ENCODE results near the gene CTDP1.

Gene CTDP1

GRCh38 chr18:79712206-79712857 lies 32.7 kb downstream of the CTDP1 start:
- H3K4me3 ChIP-seq = no peak overlapping the region
- H3K4me1 ChIP-seq = no peaks in the 10 kb centered on the region
- no peak for TF ChIP-seq CTCF (IDR thresholded peaks at IDR 0.05)
- no peaks in the 10 kb centered on the region for H3K27me3 ChIP-seq
- H3K36me3 ChIP-seq = peaks cover 45 to 91% (median 61%) of the 10 kb centered on the region in 3 donors
- H3K27ac ChIP-seq = no peak overlapping the region
- no peaks in the 10 kb centered on the region for H3K9me3 ChIP-seq
- no peak for DNase-seq
- intact Hi-C loops (cut with DNase I; ENCODE audit: low total_unique reads) = no loop called here

DNA sequence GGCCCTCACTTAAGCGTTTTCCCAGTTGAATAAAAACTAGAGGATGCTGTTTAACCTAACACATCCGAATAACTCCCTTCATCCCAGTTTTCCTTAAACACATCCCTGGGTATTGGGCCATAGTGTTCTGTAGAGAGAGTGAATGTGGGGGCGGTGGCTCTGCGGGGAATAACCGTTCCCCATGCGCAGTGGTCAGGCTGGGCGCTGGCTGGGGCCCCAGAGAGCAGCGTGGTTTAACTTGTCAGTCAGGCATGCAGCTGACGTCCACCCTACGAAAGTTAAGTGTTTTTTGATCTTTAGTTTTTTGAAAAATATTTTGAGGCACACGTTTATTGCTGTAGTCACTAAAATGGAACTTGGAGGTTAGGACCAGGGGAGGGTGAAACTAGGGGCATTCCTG lies 33.7 kb downstream of the CTDP1 start:
- Histone ChIP-seq H3K4me3 (no peak overlapping the region), H3K36me3 (peaks cover 51 to 91% (median 61%) of the 10 kb centered on the region in 3 donors), H3K27me3 (no peaks in the 10 kb centered on the region), H3K9me3 (no peaks in the 10 kb centered on the region), H3K27ac (no peak overlapping the region), H3K4me1 (no peaks in the 10 kb centered on the region)
- TF ChIP-seq CTCF (IDR thresholded peaks at IDR 0.05) = no peak
- intact Hi-C loops (cut with DNase I; ENCODE audit: low total_unique reads) = no loop called here
- no peak for DNase-seq

DNA sequence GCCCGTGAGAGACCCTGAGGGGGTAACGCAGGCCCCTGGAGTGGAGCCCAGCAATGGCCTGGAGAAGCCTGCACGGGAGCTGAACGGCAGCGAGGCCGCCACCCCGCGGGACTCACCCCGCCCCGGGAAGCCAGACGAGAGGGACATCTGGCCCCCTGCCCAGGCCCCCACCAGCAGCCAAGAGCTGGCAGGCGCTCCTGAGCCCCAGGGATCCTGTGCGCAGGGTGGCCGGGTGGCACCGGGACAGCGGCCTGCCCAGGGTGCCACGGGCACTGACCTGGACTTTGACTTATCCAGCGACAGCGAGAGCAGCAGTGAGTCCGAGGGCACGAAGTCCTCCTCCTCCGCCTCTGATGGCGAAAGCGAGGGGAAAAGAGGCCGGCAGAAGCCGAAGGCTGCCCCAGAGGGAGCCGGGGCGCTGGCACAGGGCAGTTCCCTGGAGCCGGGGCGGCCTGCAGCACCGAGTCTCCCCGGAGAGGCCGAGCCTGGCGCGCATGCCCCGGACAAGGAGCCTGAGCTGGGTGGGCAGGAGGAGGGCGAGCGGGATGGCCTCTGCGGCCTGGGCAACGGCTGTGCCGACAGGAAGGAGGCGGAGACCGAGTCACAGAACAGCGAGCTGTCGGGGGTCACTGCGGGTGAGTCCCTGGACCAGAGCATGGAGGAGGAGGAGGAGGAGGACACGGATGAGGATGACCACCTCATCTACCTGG lies 35.1 kb downstream of the CTDP1 start:
- intact Hi-C loops (cut with DNase I; ENCODE audit: low total_unique reads) = no loop called here
- Histone ChIP-seq H3K9me3 (no peaks in the 10 kb centered on the region), H3K27me3 (no peaks in the 10 kb centered on the region), H3K36me3 (peaks cover 65 to 98% (median 65%) of the 10 kb centered on the region in 3 donors), H3K4me1 (no peaks in the 10 kb centered on the region), H3K4me3 (no peak overlapping the region), H3K27ac (no peak overlapping the region)
- TF ChIP-seq CTCF (IDR thresholded peaks at IDR 0.05) = no peak
- DNase-seq = no peak

GRCh38 chr18:79715280-79715679 lies 35.7 kb downstream of the CTDP1 start:
- Histone ChIP-seq H3K27me3 (no peaks in the 10 kb centered on the region), H3K9me3 (no peaks in the 10 kb centered on the region), H3K4me3 (no peak overlapping the region), H3K4me1 (no peaks in the 10 kb centered on the region), H3K36me3 (peaks cover 67 to 99% (median 68%) of the 10 kb centered on the region in 3 donors), H3K27ac (no peak overlapping the region)
- no peak for TF ChIP-seq CTCF (IDR thresholded peaks at IDR 0.05)
- intact Hi-C loops (cut with DNase I; ENCODE audit: low total_unique reads) = no loop called here
- DNase-seq = no peak

DNA sequence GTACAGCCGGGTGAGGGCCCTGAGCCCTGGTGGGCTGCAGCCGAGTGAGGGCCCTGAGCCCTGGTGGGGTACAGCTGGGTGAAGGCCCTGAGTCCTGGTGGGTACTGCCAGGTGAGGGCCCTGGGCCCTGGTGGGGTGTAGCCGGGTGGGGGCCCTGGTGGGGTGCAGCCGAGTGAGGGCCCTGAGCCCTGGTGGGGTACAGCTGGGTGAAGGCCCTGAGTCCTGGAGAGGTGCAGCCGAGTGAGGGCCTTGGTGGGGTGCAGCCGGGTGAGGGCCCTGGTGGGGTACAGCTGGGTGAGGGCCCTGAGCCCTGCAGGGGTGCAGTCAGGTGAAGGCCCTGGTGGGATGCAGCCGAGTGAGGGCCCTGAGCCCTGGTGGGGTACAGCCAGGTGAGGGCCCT lies 37.5 kb downstream of the CTDP1 start:
- H3K36me3 ChIP-seq = peaks cover 73 to 96% (median 78%) of the 10 kb centered on the region in 3 donors
- no peak overlapping the region for H3K4me3 ChIP-seq
- no peaks in the 10 kb centered on the region for H3K27me3 ChIP-seq
- TF ChIP-seq CTCF (IDR thresholded peaks at IDR 0.05) = no peak
- DNase-seq = no peak
- H3K27ac ChIP-seq = no peak overlapping the region
- no peaks in the 10 kb centered on the region for H3K4me1 ChIP-seq
- H3K9me3 ChIP-seq = no peaks in the 10 kb centered on the region
- intact Hi-C loops (cut with DNase I; ENCODE audit: low total_unique reads) = no loop called here

Measured in tibial artery (tissue), 4 donors.